22Rv1 (cell line): Measurements from ENCODE around the gene PALLD.
A peak's percentile ranks its signal among the peaks of the same experiment; 100 is the strongest.
"Not testable (repeated sequence)": the region's sequence is repeated elsewhere in the genome, so short reads cannot be mapped to it uniquely, and the experiment has no call there.

Experiments used
- H3K27ac ChIP-seq: fragments of 450-650 bp; 2 replicates; pipeline ENCODE4 v1.5.1; 2017
- CTCF ChIP-seq: fragments of 450-650 bp; IDR thresholded peaks from 2 replicates; pipeline ENCODE4 v1.5.1; 2017; ENCODE audit warnings: mild to moderate bottlenecking
- ZFX ChIP-seq: fragments of 450-650 bp; IDR thresholded peaks from 2 replicates; pipeline ENCODE4 v1.6.1; 2017; ENCODE audit warnings: antibody characterized with exemption, borderline replicate concordance

The PALLD gene

GRCh38 chr4:168507178-168507815 lies 10.4 kb downstream of the PALLD start:
- TF ChIP-seq ZFX (no peak), CTCF (no peak)
- no peak overlapping the region for H3K27ac ChIP-seq

GRCh38 chr4:168508683-168509082 lies 11.8 kb downstream of the PALLD start:
- no peak for TF ChIP-seq ZFX
- TF ChIP-seq CTCF: no peak
- no peak overlapping the region for H3K27ac ChIP-seq

DNA sequence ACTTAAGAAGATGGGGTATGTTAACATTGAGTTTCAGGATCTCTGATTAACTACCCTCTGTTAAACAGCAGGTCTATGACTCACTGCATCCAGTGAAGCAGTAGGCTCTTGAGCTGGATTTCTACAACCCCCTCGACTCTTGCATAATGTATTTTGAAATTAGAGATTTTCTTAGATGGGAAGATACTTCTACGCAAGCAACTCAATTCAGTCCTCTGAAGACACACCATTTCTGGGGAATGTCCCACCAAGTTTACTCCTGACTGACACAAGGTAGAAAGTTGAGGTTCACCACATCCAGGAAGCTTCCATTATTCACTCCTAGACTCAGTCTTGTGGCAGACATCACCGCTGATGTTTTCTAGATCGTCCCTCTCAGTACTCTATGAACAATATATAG lies 12.9 kb downstream of the PALLD start:
- no peak for TF ChIP-seq ZFX
- TF ChIP-seq CTCF: no peak
- H3K27ac ChIP-seq: no peak overlapping the region

- H3K27ac ChIP-seq: no peak overlapping the region
- TF ChIP-seq CTCF (no peak), ZFX (no peak)
These were observed 15.1 kb downstream of the PALLD start for GRCh38 chr4:168511780-168512489.

GRCh38 chr4:168513826-168514225 lies 17.0 kb downstream of the PALLD start:
- not testable (repeated sequence) for H3K27ac ChIP-seq

DNA sequence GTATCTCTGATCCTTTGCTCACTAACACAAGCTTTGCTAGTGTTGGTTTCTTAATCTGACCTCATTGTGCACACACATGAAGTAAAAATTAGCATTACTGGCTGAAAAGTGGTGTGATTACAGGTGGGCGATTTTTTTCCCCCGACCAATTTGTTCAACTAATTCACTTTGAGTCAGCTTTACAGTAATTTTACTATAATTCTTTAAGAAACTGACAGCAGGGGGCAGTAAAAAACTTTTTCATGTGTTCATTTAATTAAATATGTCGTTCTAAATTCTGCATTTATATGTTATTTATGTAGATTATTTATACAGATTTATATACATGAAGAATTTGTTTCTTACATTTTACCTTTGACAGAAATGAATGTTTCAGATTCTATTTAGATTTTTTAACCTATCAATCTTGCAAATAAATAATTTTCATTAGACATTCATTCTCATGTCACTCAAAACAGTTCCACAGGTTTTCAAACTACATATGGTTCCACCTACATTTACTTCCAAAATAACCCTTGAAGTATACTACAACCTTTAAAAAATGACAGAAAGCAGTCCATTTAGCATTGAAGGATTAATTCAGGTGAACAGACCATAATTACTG lies 17.5 kb downstream of the PALLD start:
- no peak overlapping the region for H3K27ac ChIP-seq
- no peak for TF ChIP-seq ZFX
- peak; percentile 65 for TF ChIP-seq CTCF

- no peak overlapping the region for H3K27ac ChIP-seq
These were observed 18.6 kb downstream of the PALLD start for GRCh38 chr4:168515222-168516011.

More at GRCh38 chr4:168515222-168516011, 18.6 kb downstream of the PALLD start:
- TF ChIP-seq ZFX (no peak), CTCF (no peak)
